Naive B cell (primary cell): ENCODE measurements around the gene PLA2G12B. TPM values are rescaled to one million over a fixed set of nuclear protein-coding genes. Genes with fewer than 3 reads are reported as not detected.

Experiments used
- polyA plus RNA-seq, 6 donors: library from polyadenylated mRNA; unstranded; fragments of 300-500 nt; fragmentation: Illumina TruSeq; gene quantifications; one replicate each; pipeline ENCODE4 v1.2.3, GENCODE V29; 2021; ENCODE audit warnings: low read depth in 6 of 6

PLA2G12B gene
- polyA plus RNA-seq, 6 donors from 2014 or later, result not detected

Other genes starting within 250 kb of the PLA2G12B start
- not detected for gene OIT3, start 61.1 kb downstream of the PLA2G12B start, polyA plus RNA-seq
- 10 to 100 TPM; 27.9 to 69.6 (median 41.6) TPM for gene P4HA1, start 142.1 kb upstream of the PLA2G12B start, polyA plus RNA-seq
- 1 to 10 TPM in 5 of 6 donors, not detected in 1; 1.4 to 2.4 (median 1.8) TPM for gene NUDT13, start 155.6 kb upstream of the PLA2G12B start, polyA plus RNA-seq
- 10 to 100 TPM; 25.5 to 32.3 (median 28.5) TPM for gene ECD, start 213.2 kb upstream of the PLA2G12B start, polyA plus RNA-seq
- gene FAM149B1, start 213.3 kb upstream of the PLA2G12B start, polyA plus RNA-seq, result 1 to 10 TPM; 5.0 to 6.7 (median 5.8) TPM